ENCODE measurements around the gene IPO5.

GRCh38 chr13:98068521-98068920 lies 115.0 kb downstream of the IPO5 start:
- no peak for TF ChIP-seq RAD21 (IDR thresholded peaks at IDR 0.05; ENCODE audit: low read length)
- no peak for TF ChIP-seq REST (IDR thresholded peaks at IDR 0.05; ENCODE audit: low read depth, low read length)
- no peak for TF ChIP-seq EZH2phosphoT487 (IDR thresholded peaks at IDR 0.05; ENCODE audit: borderline replicate concordance, low read depth)
- TF ChIP-seq JUND (IDR thresholded peaks at IDR 0.05), result no peak
- no peak for TF ChIP-seq EP300 (IDR thresholded peaks at IDR 0.05; ENCODE audit: borderline replicate concordance in 1 of 2, low read depth in 1 of 2, low read length in 1 of 2)
- no peak for TF ChIP-seq FOXM1 (IDR thresholded peaks at IDR 0.05; ENCODE audit: low read depth)
- no peak for TF ChIP-seq TAF1 (IDR thresholded peaks at IDR 0.05; ENCODE audit: borderline replicate concordance, low read depth, low read length)
- no peak for TF ChIP-seq CTCF (IDR thresholded peaks at IDR 0.05)
- TF ChIP-seq CHD2 (IDR thresholded peaks at IDR 0.05; ENCODE audit: low read length, partially characterized antibody), result no peak

Measured in SK-N-SH (cell line).